Right lobe of liver (tissue), 4 donors: ENCODE data around the gene SPPL3.

ENCODE experiments used
- CTCF ChIP-seq, 4 donors: fragments of 200-600 bp in 3 of 4; fragments of 450-650 bp in 1 of 4; IDR thresholded peaks; one replicate each; pipeline versions ENCODE4 v1.5.1 to v1.8.0; 2016 to 2022; ENCODE audit warnings: antibody characterized with exemption in 4 of 4, mild to moderate bottlenecking in 2 of 4
- POLR2A ChIP-seq: fragments of 450-650 bp; IDR thresholded peaks from one replicate; pipeline ENCODE4 v1.6.1; 2017; ENCODE audit warnings: antibody characterized with exemption, mild to moderate bottlenecking
- donor health status: DM: no; HTN: no; CAD: no.
- donor health status: DM: no; HTN: no; CAD: no.
- donor health status: DM: no; HTN: yes; CAD: no.

GRCh38 chr12:120839503-120839902, 64.7 kb downstream of the SPPL3 start:
- TF ChIP-seq CTCF (IDR thresholded peaks at IDR 0.05) (no peak), POLR2A (no peak)
